HG03457 (cell line): Measurements from ENCODE around the gene VPS39.

Experiments
- ATAC-seq: cut with Tn5 transposase; IDR thresholded peaks from one replicate; pipeline ENCODE4 v1.9.1; 2021; ENCODE audit warnings: moderate number of reproducible peaks; ENCODE audit not compliant: unreplicated experiment

Gene VPS39

GRCh38 chr15:42146551-42147430 lies 61.3 kb downstream of the VPS39 start:
- no peak for ATAC-seq

- ATAC-seq, result no peak
Measured at GRCh38 chr15:42145546-42146455, 62.3 kb downstream of the VPS39 start.

GRCh38 chr15:42144841-42145375 lies 63.2 kb downstream of the VPS39 start:
- ATAC-seq, result no peak

- no peak for ATAC-seq
Measured at GRCh38 chr15:42143866-42144625, 64.1 kb downstream of the VPS39 start.

DNA sequence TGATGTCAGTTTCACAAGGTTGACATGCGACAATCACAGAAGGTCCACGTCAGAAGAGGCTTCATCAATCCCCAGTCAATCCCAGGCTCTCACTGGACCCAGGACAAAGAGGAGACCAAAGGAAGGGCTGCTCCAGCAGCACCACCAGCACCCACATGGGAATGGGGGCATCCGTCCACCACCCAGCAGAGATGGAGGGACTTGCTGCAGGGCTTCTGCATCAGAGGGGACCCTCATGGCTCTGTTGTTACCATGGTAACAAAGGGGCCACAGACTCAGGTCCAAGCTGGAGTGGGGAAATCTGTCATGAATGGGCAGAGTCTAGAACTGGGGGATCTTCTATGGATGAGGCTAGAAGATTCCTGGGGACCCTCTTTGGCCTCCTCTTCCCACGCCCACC lies 64.7 kb downstream of the VPS39 start:
- no peak for ATAC-seq

GRCh38 chr15:42141795-42142667 lies 66.1 kb downstream of the VPS39 start:
- no peak for ATAC-seq

DNA sequence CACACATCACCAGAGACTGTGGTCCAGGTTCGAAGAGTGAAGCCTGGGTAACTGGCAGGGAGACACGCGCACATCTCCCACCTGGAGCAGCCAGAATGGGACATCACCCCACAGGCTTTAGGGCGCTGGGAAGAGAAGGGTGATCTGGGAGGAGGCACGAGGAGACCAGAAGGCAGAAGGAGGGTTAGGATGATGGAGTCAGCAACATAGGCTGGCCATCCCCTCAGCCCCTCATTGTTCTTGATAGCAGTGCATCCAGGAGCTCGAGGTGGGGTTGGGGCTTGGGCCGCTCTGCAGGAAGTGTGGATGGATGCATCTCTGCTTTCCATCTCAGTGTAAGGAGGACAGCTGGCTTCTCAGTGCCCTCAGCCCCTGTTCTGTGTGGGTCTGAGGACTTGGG lies 66.9 kb downstream of the VPS39 start:
- no peak for ATAC-seq

GRCh38 chr15:42140383-42141070 lies 67.6 kb downstream of the VPS39 start:
- no peak for ATAC-seq

DNA sequence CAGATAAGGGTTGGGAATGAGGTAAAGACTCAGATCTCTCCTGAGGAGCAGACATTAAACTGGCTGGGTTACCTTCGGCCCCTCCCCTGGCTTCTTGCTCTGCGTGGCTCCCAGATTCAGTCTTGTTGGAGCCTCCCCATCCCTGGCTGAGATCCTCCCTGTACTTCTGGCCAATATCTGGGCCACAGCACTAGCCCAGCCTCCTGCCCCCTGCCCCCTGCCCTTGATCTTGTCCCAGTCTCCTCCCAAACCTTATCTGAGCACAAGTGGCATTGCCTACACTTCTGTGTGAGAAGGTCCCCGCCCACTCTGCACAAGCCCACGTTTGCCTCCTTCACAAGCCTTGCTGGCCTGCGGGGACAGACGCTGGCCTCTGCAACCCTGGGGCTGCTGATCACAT lies 68.5 kb downstream of the VPS39 start:
- ATAC-seq, result no peak

DNA sequence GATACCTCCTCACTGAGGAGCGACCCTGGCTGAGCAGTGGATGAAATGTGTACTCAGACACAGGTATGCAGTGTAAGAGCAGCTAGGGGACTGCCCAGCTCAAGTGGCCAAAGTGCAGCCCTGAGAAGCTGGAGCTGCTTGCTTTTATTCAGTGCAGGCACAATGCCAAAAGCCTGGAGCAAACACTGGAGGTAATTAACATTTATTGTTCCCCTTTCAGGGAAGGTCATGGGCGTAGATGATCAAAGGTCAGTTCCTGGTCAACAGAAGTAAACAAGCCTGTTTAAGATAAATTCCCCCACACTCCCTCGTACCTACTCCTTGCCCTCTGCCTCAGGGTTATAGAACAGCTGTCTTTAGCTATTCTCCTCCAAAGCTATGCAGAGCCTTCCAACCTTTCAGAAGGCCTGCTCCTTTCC lies 69.1 kb downstream of the VPS39 start:
- ATAC-seq, result no peak

GRCh38 chr15:42138411-42138810 lies 69.7 kb downstream of the VPS39 start:
- ATAC-seq, result no peak

DNA sequence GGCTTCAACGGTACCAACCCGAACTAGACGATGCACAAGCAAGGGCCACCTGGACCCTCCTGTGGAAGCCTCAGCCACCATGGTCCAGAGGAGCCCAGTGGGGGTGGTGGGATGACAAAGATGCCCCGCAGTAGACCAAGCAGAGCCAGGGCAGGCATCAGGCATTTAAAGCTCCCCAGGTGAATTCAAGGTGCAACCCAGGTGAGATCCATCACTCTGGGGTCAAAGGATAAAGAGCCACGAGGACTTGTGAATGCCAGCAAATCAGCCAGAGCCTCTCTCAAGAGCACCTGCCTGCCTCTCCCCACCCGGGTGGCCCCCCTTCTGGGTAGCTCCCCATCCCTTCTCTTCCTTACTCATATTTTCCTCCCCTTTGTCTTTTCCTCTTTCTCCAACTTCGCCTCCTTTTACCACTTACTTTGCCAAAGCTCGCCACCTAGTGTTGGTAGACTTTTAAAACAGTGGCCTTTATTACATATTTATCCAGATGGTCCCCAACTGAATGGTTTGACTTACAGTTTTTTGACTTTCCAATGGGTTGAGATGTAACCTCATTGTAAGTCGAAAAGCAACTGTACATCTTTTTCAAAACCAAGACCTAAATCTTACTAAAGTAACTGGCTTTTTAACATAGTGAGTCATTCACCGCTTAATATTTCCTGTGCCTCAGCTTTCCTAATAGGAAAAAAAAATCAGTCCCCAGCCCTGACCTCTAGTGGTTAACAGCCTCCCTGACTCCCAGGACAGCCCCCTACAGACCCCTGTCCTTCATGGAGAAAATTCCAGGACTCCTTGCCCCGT lies 70.4 kb downstream of the VPS39 start:
- ATAC-seq, result no peak

DNA sequence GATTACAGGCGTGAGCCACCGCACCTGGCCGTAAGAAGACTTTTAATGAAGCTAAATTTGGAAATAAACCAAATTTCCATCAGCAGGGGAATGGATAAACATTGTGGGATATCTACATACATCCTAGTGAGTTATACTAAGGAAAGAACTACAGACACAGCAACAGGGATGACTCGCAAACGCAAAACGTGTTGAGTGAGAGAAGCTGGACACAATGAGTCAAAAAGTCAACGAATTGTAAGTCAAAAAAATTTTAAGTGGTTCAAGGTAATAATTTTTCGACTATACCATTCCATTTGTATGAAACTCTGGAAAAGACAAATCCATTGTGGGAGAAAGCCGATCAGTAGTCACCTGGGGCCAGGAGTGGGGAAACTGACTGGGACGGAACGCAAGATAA lies 71.6 kb downstream of the VPS39 start:
- ATAC-seq, result no peak

DNA sequence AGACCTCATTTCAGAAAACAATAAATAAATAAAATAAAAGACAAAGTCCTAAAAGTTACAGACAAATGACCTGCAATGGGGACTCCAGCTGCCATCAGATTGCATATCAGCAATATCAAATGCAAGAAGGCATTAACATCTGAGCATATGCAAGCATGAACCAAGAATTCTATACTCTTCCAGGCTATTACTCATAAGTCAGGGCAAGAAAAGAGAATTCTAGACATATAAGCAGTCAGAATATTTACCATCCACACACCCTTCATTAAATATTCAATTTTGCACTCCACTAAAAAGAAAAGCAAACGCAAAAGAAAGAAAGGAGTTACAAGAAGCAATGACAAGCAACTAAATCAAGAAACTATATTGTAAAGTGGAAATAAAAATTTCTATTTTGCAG lies 72.8 kb downstream of the VPS39 start:
- no peak for ATAC-seq

DNA sequence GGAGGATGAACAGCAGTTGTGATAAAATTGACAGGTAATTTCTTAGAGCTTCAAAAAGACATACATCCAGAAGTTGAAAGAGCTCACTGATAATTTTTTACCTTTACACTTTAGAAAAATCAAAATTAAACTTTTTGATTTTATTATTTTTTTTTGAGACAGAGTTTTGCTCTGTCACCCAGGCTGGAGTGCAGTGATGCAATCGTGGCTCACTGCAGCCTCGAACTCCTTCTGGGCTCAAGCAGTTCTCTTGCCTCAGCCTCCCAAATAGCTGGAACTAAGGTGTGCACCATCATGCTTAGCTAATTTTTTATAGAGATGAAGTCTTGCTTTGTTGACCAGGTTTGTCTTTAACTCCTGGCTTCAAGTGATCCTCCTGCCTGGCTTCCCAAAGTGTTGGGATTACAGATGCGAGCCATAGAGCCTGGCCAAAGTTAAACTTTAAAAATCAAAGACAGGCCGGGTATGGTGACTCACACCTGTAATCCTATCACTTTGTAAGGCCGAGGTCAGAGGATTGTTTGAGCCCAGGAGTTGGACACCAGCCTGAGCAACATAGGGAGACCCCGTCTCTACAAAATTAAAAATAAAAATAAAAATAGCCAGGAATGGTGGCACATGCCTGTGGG lies 73.4 kb downstream of the VPS39 start:
- ATAC-seq, result no peak

DNA sequence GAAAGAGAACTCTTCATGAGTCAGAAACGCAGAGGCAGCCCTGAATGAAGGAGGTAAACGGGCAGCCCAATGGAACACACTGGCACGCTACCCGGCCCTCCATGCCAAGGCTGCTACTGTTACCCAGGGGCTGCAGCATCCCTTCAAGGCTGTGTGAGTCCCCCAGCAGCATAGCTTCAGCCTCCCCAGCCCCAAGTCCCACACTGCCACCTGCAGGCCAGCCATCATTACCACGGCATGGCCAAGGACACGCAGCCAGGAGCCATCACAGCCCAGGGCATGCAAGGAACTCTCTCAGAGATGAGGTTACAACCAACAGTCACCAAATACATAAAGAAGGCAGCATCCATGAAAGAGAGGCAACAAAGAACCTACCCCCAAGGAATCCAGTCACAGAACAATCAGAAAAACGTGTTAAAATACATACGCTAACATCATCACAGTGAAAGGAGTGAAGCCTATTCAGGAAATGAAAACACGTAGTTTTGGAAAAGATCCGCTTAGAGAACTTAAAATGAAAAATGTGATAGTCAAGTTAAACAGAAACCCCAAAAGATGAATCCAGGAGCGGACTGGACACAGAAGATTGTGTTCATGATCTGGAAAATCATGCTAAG lies 74.1 kb downstream of the VPS39 start:
- no peak for ATAC-seq

GRCh38 chr15:42133356-42133755 lies 74.7 kb downstream of the VPS39 start:
- no peak for ATAC-seq
